Inflammatory macrophage (primary cell): Measurements from ENCODE around the gene VSTM2B.

Experiments
- DNase-seq, 2 donors: peaks; one replicate each; pipeline ENCODE4 v3.0.0-alpha.2; 2020 to 2022

The VSTM2B gene

DNA sequence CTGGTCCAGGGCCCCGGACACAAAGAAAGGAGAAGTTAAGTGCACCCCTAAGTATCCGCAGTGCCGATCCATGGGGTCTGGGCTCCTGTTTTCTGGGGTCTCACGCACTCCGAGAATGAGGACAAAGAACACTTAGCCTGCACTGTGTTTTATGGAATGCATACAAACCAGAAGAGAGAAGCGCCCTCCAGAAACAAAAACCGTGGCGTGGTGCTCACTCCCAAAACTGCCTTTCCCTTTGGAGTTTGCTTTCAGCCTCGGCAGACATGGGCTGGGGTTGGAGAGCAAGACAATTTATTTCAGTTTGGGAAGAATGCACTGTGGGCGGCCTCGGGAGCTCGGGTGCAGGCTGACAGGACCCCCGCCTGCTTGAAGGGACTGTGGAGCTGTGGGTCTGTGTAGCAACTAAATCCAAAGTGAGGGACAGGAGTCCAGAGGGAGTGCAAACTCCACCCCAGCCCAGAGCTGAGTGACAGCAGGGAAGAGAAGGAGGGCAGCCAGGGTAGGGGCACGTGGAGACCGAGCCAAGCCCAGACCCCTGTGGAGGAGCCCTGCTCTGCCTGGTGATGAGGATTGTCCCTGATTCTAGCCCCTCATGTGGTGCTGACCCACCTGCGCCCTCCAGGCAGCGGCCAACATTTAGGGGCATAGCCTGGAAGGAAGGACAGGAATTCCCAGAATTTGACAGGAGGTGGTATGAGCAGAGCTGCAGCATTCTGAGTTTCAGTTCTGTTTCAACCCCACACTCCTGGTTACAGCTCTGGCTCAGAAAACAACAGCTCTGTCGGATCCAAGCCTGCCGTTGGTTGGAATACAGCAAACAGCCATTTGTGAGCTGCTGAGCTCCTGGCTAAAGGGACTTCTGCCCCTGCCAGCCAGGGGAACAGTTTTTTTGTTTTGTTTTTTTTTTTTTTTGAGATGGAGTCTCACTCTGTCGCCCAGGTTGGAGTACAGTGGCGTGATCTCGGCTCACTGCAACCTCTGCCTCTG is 42.5 kb downstream of the VSTM2B start:
- no peak for DNase-seq

DNA sequence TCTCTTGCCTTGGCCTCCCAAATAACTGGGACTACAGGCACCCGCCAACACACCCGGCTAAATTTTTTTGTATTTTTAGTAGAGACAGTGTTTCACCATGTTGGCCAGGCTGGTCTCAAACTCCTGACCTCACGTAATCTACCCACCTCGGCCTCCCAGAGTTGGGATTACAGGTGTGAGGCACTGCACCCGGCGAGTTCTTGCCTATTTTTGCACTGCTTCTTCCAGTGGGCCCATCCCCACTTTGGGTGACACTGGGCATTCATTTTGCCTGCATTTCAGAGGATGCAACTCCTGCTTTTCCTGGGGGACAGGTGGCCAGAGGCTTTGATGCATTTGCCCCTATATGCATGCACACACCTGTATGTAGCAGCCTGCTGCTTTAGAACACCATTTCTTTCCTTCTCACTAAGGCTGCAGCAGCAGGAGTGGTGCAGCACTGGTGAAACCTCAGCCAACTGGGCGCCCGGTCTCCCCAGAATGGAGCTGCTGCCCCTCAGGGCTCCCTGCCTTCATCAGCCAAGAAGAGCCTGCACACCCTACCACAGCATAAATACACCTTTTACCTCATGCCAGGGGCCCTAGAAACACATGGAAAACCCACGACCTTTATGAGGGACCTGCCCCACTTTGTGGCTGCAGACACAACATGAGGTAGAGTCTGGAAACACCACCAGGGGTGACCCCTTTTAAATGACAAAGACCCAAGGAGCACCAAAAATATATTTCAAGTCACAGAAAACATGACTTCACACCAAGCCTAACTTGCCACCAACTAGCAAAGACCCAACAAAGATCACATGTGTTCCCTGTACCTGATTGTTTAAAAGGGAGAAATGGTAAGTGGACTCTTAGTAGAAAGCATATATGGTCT is 43.5 kb downstream of the VSTM2B start:
- DNase-seq: no peak

DNA sequence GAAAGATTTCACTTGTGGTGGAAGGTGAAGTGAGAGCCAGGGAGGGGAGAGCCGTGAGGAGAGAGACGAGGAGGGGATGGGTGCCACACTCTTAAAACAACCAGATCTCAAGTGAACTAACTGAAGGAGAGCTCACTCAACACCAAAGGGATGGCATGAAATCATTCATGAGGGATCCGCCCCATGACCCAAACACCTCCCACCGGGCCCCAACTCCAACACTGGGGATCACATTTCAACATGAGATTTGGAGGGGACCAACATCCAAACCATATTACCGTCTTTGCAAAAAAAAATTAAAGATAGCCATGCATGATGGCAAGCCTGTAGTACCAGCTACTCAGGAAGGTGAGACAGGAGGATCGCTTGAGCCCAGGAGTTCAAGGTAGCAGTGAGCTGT is 45.4 kb downstream of the VSTM2B start:
- DNase-seq: no peak

DNA sequence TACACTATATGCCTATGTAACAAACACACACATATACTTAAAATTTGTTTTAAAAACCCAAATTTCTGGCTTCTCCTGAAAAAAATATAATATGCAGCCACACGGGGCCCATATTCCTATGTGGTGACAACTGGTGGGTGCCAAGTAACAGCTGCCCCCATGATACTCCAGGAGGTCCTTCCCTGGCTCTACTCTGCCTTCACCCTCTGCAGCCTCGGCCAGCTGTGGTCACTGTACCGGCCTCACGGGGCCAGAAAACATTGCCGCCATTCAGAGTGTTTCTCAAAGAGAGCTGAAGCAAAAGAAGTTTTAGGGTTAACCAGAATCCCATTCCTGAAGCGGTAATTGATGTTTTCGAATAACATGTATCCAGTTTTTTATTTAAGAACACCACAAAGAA is 47.7 kb downstream of the VSTM2B start:
- DNase-seq: no peak

DNA sequence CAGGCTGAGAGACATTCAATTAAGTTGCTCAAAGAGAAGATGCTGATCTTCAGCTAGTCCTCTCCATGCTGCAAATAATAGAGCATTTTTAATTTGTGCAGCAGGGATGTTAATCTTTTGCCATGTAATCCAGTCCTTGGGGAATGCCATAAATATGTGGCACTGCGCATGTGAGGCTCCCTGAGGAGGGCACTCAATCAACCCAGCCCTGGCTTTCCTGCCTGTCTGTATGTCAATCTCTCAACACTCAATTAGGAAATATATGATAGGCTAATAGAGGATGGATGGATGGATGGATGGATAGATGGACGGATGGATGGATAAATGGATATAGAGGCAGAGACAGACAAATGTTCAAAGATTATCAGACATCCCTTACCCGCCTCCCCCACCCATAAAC is 48.7 kb downstream of the VSTM2B start:
- no peak for DNase-seq

DNA sequence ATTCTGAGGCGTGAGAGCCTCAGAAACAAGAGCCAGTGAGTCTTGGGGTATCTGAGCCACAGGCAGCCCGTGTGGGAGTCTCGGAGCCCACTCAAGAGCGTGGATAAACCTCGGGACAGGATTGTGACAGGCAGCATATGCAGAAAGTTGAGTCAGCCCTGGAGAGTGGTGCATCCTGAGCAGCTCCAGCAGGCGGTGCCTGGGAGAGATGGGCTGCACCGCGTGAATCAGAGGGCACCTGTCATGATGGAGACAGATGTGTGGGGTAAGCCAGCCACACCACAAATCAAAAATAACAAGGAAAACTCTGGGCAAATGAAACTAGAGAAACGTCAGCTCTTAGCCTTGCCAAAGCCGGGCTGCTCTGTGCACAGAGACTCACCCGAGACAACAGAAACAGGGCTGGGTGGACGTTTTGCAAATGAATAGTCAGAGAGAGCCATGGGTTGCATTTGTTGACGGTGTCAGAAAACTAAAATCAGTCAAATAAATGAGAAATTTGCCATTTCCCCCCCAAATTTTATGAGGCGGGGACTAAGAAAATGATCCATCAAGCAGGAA is 50.3 kb downstream of the VSTM2B start:
- DNase-seq: peak in 1 of 2 donors; percentile 32

DNA sequence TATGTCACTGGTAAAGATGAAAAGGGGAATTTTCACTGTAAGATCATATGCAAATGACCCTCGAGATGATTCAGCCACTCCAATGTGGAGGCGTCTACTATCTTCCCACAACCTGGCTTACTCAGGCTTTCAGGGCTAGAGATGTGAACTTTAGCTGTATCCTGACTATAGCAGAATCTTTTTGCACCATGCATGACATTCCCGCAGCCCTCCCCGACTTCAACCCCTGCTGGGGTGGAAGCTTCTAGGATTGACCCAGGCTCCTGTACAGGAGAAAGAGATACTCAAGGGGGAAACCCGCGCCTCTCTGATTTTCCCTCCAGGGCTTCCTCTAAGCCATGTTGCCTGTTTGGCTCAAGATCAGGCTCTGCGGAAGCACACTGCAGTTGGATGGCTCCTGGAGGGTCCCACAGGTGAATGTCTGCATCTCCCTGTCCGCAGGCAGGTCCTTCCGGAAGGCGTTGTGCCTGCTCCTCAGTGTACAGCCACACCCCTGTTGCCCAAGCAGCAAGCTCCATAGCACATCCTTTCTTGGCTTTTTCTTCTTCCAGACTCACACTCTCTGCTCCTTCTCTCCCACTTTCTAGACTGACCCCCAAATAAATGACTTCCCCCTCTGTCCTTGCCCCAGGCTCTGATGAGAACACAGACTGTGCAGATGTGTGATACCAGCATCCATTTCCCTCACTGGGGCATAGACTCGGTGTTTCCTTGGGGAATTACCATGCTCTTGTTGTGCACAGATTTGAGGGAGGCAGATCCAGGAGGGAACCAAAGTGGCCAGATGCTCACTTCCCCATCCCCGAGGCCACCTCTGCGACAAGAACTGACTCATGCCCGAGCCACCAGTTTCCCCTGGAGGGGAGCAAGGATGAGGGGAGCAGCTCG is 51.2 kb downstream of the VSTM2B start:
- peak; percentile 26 to 77 for DNase-seq

DNA sequence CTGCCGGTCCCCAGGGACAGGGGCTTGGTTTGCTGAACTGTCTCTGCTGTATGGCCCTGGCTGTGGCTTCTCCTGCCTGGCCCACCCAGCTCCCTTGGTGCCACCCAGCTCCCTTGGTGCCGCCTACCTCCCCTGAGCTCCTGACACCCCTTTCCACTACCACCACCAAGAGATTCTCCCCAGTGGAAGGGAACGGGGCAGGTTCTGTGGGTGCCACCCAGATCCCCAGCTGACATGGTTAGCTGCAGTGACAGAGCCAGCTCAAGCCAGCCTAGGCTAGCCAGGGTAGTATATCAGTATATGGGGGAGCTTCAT is 51.8 kb downstream of the VSTM2B start:
- DNase-seq: no peak

DNA sequence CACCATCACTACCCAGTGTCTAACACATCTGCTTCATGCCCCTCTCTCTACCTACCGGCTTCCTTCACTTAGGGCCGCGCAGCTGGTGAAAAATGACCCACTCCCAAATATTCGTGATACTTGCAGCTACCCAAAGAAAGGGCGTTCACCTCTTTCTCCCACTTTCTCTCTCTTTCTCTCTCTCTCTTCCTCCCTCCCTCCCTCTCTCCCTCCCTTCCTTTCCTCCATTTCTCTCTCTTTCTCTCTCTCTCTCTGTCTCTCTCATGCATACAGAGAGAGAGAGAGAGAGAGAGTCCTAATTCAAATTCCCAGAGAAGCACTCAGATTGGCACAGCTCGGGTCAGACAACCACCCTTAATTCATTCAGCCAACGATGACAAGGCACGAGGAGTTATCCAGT is 52.6 kb downstream of the VSTM2B start:
- DNase-seq: no peak

DNA sequence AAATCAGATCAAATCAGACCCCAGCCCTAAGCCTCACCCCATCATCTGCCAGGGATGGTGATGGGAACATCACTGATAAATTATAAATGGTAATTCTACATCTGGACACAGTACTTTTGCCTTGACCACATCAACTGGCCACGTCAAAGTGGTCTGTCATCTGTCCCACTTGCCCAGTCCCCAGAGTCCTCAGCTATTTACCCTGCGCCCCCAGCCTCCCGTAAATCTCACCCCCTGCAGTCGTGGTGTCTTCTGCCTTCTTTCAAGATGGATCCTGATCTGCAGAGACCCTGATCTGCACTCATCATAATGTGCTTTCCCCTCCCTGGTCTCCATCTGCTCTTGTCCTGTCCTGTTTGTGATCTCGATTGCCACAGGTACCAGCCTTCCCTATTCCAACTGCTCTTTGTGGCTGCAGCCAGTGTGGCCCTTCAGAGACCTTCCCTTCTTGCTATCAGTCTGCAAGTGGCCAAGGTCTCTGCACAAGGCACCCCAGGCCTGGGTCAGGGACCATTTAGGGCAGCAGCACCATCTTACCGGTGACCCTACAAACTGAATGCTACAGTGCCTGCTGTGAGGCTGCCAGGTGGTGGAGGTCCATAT is 53.6 kb downstream of the VSTM2B start:
- no peak for DNase-seq

DNA sequence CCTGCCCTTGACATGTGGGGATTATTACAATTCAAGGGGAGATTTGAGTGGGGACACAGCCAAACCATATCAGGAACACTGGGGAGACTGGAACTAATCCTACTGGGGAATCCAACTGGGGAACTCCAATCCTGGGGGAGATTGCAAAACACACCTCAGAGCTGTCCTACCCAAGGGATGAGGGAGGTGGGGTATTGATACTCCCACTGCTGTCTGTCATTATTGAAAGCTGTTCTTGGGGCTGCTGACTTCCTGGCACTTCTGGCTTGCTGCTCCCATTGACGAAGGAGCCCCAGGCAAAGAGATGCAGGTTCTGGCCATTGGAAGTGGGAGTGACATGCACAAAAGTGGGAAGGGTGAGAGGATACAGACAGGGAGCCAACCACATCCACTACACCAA is 55.6 kb downstream of the VSTM2B start:
- DNase-seq: no peak

DNA sequence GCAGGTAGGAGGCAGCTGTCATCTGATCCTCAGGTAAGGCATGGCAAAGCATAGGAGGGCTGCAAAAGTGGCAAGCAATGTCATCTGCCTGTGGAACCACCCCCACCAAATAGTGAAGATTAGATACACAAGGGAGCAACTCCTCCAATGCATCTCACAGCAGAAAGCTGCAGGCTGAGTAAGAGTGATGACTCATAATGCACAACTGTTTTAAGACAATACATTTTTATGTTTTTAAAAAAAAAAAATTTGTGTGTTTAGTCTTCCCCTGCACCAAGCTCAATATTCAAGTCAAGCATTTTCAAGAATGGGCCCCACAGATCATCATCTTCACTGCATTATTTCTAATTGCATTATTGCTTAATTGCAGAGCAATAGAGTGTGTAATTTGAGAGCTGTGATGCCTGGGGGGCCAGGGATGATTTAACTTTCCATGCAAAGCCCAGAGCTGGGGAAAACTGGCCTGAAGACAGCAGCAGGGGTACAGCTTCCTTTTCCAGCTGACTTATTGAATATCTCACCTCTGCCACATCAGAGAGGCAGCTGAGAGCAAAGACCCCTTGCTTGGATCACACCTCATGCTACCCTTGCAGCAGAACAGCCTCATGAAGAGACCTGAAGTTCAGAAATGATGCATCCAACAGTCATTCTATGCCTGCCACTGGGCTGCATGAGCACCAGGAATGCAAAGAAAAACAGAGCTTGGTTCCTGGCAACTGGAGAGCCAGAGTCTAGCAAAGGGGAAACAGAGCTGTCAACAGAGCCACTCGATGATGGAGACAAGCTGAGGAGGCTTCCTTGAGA is 57.6 kb downstream of the VSTM2B start:
- DNase-seq: no peak

DNA sequence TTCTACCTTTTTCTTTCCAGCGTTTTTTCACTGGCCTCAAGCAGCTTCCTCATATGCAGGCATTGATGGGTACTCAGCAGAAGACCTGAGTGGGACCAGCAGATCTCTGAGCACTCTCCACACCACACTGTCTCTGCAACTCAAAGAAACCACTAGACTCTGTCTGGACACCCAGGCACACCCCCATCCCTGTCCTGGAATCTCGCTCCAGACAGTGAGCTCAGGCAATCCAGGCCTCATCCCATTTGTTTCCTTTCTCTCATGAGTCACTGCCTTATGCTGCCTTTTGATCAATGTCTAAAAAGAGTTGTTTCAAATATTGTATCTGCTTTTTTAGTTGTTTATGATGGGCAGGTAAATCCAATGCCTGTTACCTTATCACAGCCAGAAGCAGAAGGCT is 60.6 kb downstream of the VSTM2B start:
- DNase-seq: no peak

DNA sequence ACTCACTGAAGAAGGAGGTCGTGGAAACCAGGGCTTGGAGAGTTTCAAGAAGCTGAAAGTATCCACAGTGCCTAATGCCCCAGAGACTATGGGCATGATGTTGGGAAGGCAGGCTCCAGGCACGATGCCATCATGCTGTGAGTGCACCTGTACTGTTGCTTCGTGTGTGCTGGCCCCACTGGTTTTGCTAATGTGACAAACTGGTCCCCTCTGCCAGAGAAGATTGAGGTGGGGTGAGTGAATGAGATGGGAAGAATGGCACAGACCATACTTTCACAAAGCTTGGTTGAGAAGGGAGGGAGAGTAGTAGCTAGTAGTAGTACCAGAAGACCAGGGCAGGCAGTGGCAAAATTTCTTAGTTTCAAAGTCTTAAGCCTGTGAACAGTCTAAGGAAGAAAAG is 61.3 kb downstream of the VSTM2B start:
- DNase-seq: no peak

DNA sequence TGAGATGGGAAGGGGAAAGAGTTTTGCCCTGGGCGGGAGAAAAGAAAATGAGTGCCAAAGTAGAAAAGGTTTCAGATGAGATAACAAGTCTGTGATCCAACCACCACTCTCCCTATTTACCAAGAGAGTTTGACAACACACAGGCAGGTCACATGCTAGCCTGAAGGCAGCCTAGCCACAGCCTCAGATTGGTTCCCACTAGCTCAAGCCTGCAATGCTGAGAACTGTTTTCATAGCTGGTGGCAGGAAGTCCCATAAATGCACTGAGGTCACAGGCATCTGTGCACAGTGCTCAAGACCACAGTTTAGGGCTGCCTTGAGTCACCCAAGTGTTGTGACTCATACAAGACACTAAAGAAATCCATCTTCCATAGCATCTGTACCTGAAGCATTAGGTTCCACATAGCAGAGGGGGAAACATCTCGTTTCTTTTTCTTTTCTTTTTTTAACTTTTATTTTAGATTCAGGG is 61.8 kb downstream of the VSTM2B start:
- peak in 1 of 2 donors; percentile 26 for DNase-seq

DNA sequence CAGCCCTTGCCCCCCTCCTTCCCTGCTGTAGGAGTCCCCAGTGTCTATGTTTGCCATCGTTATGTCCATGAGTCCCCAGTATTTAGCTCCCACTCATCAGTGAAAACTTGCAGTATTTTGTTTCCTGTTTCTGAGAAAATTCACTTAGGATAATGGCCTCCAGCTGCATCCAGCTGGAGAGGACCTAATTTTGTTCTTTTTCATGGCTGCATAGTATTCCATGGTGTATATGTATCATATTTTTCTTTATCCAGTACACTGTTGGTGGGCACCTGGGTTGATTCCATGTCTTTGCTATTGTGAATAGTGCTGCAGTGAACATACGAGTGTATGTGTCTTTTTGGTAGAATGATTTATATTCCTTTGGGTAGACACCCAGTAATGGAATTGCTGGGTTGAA is 62.3 kb downstream of the VSTM2B start:
- no peak for DNase-seq

DNA sequence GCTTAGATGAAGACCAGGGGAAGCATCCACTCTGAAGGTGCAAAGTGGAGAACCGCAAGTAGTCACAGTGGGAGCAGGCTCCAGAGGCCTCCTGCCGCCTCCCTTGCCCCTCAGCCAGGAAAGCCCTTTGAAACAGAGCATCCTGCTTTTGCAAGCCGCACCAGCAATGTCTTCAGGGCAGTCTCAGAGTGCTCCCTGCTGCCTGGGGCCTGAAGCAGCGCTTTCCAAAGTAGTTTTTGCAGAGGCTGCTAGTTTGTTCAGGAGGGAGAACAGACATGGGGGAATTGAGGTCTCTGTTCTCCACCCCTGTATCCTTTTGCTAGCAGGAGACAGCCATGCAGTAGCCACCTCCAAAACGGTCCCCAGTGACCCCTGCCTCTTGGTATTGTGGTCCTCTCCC is 64.5 kb downstream of the VSTM2B start:
- DNase-seq: no peak

DNA sequence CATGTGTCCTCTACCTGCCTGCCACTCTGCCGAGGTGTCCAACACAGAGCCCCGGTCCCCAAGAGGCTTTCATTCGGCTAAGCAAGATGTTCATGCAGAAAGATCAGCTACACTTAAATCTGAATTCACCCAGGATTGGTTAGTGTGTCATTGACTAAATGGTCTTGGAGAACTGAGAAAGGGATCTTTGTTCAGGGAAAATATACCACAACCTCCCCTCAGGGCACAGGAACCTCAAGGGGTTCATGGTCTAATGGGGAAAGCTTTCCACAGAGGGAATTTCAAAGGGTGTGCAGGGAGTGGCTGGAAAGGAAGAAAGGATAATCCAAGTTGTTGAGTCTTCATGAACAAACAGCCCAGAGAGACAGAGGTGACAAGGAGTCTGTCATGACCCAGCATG is 65.9 kb downstream of the VSTM2B start:
- DNase-seq: no peak

DNA sequence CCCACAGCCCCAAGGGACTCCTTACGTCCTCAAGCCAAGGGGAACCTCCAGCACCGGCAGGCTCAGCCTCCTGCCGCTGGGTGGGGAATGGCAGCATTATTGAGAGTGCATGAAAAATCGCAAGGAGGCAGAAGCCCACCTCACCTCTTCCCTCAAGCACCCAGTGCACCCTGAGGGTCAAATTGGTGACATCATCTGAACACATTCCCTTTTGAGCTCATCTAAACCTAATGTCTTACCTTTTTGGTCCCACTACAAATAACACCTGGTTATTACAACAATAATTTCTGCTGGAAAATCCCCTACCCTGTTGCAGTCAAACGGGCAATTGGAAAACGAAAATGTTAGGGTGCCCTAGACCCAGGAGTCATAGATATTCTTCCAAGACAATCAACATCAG is 68.1 kb downstream of the VSTM2B start:
- no peak for DNase-seq

DNA sequence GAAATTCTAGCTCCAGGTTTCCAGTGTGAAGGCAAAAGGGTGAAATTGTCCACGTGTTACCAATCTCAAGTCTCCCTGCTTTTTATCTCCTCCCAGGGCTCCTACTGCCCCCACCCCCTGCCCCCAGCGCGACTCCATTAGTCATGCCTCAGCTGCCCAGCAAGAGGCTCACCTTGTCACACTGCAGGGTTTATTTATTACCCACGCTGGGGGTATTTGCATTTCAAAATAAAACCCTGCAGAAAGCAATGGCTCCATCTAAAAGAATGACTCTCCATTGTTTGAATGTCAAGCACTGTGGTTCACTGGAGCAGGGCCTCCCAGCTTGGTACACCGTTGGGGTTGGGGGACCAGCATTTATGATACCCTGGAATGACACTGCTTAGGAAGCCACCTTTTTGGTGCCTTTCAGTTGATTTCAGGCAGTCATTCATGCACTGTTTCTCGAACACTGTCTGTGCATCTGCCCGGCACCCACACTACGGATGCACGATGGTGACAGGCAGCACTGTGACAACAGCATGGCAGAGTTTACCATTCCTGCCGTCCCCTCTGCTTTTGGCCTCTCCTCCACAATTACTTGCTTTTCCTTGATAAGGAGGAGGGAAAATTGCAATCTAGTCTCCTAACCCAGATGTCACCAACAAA is 70.4 kb downstream of the VSTM2B start:
- no peak for DNase-seq
